Islet precursor cell (in vitro differentiated cells): ENCODE results near the gene HSD17B11.
"Not testable (repeated sequence)": the region's sequence is repeated elsewhere in the genome, so short reads cannot be mapped to it uniquely, and the experiment has no call there.

Experiments
- DNase-seq: peaks from one replicate; pipeline ENCODE4 v3.0.0-alpha.2; 2018

Gene HSD17B11

DNA sequence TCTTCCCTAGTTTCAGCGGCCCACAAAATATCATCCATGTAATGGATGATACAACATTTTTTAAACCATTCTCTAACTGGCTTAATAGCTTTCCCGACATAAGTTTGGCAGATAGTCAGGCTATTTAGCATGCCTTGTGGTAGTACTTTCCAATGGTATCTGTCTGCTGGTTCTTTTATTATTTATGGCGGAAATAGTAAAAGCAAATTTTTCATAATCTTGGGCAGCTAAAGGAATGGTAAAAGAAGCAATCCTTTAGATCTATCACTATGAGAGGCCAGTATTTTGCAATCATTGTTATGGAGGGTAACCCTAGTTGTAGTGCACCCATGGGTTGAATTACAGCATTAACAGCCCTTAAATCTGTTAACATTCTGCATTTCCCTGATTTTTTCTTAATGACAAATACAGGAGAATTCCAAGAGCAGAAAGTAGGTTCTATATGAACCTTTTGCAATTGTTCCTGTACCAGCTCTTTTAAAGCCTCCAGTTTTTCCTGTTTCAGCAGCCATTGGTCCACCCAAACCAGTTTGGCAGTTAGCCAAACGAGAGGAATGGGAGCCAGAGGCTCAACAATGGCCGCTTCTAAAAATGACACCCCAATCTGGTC is 14.3 kb upstream of the HSD17B11 start:
- no peak for DNase-seq

DNA sequence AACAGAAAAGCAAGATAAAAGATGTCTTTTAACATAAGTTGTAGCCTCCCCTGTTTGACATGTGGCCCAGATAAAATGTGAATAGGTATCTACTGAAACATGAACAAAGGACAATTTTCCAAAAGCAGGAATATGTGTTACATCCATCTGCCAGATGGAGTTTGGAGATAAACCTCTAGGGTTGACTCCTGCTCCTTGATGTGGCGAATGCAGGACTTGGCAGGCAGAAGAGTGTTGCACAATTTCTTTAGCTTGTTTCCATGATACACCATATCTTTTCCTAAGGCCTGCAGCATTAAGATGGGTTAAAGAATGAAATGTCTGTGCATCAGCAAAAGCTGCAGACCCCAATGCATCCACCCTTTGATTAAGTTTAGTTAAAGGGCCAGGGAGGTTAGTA is 12.7 kb upstream of the HSD17B11 start:
- DNase-seq, result not testable (repeated sequence)

DNA sequence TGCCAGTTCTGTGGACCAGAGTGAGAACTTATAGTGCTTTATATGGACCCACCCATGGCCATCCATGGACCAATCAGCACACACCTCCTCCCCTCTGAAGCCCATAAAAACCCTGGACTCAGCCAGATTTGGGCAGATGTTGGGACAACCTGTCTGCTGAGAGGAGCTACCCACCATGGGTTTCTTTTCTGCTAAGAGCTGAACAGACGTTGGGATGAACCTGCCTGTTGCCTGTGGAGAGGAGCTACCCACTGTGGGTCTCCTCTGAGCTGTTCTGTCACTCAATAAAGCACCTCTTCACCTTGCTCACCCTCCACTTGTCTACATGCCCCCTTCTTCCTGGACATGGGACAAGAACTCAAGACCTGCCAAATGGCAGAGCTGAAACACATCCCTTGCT is 9.0 kb upstream of the HSD17B11 start:
- no peak for DNase-seq

DNA sequence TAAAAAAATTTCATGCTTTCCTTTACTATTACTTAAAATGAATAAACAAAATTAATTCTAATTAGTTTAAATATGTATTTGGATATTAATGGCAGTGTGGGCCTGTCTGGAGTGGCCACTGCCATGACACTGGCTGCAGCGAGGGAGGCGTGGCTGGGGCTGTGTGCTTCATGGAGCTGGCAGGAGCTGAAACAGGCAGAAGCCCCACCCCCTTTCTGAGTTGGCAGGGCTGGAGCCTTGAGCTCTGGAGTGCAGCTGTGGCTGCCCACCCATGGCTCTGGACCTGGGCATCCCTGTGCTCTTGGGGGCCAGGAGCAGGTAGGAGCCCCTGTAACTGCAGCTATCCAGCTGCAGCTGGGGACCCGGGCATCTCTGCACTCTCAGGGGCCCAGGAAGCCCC is 8.2 kb upstream of the HSD17B11 start:
- DNase-seq, result peak; percentile 58

DNA sequence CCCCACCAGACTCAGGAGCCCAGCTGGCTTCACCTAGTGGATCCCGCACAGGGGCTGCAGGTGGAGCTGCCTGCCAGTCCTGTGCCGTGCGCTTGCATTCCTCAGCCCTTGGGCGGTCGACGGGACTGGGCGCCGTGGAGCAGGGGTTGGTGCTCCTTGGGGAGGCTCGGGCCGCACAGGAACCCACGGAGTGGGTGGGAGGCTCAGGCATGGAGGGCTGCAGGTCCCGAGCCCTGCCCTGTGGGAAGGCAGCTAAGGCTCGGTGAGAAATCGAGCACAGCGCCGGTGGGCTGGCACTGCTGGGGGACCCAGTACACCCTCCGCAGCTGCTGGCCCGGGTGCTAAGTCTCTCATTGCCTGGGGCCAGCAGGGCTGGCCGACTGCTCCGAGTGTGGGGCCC is 4.9 kb upstream of the HSD17B11 start:
- DNase-seq, result not testable (repeated sequence)

DNA sequence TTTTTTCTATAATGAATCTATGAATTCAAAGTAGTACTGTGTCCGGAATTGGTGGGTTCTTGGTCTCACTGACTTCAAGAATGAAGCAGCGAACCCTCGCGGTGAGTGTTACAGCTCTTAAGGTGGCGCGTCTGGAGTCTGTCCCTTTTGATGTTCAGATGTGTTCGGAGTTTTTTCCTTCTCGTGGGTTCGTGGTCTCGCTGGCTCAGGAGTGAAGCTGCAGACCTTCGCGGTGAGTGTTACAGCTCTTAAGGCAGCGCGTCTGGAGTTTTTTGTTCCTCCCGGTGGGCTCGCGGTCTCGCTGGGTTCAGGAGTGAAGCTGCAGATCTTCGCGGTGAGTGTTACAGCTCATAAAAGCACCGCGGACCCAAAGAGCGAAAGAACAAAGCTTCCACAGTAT is 4.1 kb upstream of the HSD17B11 start:
- not testable (repeated sequence) for DNase-seq

DNA sequence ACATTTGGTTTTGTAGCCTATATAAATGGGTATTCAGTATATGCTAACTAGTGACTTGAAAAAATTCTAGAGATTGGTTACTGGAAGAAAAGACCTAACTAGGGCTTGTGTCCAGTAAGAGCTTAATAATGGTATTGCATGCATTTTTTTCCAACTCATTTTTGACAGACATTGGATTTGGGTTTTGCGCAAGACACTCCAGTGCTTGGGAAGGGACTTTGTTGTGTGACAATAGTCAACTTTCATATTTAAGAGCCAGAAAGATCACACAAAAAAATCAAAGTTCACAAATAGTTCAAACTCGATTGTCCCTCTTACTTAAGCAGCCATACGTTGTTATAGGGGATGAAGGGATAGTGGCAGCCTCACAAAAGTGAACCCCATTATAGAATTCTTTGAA is 1.2 kb upstream of the HSD17B11 start:
- no peak for DNase-seq

DNA sequence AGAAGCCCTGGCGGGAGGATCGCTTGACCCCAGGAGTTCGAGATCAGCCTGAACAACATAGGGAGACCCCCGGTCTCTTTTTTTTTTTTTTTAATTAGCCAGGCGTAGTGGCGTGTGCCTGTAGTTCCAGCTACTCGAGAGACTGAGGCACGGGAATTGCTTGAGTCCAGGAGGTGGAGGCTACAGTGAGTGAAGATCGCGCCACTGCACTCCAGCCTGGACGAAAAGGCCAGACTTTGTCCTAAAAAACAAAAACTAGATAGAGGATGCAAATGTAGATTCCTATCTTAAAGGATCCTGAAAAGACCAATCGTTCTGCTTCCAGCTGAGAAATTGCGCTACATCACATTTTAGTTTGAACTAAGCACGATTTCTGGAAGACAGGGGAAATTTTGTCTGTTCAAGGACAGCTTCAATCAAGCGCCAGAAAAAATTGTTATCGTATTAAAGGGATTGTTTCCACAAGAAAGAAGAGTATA is 627 bp upstream of the HSD17B11 start:
- DNase-seq, result no peak

DNA sequence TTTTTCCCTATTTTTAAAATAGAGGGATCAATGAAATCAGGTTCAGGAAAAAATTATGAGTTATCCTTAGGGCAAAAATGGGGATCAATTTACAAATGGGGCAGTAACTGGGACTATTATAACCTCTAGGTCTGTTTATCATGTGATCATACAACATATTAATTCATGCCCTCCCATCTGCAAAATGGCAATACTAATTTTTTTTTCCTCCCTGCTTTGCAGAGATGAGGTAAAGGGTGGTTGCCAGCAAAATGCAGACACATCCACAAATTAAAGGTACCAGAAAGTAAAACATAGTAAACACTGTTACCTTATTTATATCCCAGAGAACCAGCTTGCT is 467 bp downstream of the HSD17B11 start:
- DNase-seq, result no peak

DNA sequence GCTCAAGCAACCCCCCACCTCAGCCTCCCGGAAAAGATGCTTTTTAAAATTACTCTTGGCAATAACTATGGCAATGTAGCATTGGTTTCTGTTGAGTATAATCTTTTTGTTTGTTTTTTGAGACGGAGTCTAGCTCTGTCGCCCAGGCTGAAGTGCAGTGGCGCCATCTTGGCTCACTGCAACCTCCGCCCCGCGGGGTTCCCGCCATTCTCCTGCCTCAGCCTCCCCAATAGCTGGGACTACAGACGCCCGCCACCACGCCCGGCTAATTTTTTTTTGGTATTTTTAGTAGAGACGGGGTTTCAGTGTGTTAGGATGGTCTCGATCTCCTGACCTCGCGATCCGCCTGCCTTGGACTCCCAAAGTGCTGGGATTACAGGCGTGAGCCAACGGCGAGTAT is 933 bp downstream of the HSD17B11 start:
- not testable (repeated sequence) for DNase-seq

DNA sequence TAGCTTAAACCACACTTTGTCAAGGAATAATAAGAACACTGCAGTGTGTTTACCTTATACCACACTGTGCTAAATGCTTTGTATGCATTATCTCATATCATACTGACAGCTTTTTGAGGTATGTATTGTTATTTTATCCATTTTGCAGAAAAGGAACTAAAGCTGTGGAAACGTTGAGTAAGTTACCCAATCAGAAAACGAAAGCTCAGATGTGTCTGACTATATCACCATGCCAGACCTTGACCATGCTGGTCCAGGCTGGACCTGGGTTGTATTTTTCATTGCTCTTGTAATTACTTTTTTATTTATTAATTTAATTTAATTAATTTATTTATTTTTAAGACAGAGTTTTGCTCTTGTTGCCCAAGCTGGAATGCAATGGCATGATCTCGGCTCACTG is 2.1 kb downstream of the HSD17B11 start:
- no peak for DNase-seq

DNA sequence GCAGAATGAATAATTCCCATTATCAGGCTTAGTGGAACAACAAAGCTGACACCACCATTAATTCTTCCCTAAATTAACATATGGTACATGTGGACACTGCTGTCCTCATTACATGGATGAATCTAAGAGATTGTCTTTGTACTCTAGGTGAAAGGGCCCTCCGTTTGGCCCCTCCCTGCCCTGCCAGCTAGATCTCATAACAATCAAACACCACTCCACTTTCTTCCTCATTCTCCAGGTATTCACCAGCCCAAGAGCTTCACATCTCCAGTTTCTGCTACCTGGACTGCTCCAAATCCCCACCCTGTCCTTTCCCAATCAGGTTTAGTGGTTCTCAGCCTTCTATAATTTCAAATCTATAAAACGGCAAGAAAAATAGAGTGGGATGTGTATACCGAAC is 3.8 kb downstream of the HSD17B11 start:
- no peak for DNase-seq

DNA sequence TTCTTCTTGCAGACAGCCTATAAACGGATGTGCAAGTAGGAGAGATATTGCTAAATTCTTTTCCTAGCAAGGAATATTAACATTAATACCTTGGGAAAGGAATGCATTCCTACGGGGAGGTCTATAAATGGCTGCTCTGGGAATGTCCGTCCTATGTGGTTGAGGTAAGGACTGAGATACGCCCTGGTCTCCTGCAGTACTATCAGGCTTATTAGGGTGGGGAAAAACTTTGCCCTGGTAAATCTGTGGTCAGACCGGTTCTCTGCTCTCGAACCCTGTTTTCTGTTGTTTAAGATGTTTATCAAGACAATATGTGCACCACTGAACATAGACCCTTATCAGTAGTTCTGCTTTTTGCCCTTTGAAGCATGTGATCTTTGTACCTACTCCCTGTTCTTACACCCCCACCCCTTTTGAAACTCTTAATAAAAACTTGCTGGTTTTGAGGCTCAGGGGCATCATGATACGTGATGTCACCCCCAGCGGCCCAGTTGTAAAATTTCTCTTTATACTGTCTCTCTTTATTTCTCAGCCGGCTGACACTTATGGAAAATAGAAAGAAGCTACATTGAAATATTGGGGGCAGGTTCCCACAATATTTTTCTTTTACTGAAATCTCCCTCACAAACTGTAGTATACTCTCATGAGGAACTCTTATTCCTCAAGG is 6.4 kb downstream of the HSD17B11 start:
- DNase-seq, result not testable (repeated sequence)

DNA sequence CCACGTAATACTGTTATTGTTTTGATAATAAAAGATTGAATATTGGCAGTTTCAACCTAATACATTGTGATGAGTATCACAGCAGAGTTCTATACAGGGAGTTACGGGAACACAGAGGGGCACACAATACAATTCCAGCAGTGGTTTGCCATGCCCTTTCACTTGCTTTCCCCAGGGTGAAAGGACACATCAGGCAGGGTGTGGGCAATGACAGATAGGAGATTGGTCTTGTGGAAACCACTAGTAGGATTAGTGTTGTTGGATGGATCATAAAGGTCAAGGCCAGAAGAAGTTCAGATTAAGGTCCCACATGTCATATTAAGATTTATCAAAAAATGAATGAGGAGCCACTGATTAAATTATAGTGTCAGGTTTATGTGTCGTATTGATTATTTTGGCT is 8.1 kb downstream of the HSD17B11 start:
- no peak for DNase-seq

DNA sequence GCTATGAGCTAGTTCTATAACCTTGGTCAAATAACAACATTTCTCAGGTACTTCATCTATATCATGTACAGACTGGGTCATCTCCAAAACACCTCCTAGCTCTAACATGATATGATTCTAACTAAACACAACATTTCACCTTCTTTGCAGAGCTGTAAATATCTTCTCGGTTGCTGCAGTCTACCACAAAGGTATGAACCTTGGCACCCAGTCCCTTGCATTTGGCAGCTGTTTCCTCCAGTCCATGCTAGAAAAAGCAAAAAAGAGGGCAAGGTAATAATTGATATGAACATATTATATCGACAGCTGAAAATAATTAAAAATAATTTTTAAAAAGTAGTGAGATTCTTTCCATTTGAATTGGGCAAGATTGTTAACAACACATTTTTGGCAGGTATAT is 8.9 kb downstream of the HSD17B11 start:
- no peak for DNase-seq

DNA sequence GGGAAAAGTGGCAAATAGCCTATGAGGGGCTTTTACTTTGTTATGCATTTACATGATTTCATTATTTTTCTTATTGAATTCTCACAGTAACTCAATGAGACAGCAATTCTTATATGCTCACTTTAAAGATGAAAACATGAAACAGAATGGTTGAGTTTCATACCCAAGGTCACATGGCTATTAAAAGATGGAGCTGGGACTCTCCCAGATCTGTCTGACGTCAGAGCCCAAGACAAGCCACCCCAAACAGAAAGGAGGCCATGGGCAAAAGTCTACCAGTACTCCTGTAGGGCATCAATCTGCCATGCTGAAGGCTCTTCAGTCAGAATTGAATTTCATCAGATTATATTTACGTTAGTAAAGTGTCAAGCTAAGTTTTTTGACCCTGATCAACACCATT is 13.2 kb downstream of the HSD17B11 start:
- no peak for DNase-seq

DNA sequence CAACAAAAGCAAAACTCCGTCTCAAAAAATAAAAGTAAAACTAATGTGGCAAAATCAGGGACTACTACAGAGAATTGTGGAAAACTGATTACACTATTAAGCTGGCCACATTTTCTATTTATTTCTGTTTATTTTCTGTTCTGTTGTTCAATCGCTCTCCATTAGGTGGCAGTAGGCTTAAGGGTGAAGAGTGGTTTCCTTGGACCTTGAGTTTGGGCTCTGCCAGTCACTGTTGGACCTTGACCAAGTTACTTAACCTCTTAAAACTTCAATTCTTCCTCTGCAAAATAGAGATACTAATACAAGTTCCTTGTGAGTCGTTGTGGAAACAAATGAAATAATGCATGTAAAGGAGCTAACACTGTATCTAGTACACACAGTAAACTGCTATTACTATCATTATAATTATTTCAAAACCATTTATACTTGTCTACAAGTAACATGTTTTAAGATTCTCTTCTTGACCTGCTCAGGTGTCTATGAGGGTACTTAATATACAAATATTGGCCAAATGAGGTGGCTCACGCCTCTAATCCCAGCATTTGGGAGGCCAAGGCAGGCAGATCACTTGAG is 15.2 kb downstream of the HSD17B11 start:
- no peak for DNase-seq

DNA sequence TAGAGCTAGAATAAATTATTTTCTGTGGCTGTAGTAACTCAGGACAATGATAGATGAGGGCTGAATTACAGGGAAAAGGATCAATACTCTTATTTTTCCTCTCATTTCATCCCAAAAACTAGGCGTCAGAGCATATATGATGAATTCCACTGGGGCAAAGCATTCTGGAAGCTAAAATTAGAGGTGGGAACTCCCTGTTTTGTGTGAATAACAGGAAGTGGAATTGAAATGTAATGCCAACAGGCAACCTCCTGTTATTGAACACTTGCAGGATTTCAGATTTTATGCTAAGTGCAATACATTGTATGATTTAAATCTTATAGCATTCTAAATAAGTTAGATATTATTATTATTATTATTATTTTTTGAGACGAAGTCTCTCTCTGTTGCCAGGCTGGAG is 20.9 kb downstream of the HSD17B11 start:
- no peak for DNase-seq

DNA sequence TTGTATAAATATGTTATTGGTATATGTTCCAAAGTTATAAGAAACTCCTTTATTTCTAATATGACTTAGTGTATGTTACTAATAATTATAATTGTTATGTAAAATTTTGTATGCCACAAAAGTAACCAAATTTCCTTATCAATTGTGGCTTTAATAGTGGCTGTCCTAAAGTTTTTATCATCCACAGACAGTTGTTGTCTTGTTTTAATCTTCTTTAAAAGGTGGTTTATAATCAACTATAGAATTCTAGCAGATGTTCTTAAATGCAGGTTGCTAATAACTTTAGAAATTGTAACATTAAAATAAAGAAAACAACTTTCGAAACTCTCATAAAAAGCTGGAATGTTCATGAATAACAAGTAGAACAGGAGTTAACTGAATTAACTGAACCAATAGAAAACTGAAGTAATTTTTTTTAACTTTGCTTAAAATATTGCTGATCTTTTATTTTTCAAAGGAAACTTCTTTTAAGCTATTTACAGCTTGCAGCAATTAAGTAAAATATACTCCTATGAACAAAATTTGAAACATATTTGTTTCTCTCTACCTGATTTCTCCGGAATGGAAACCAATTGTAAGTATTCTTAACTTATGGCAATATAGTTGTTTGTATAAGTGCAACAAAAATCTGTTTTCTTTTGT is 24.3 kb downstream of the HSD17B11 start:
- no peak for DNase-seq

DNA sequence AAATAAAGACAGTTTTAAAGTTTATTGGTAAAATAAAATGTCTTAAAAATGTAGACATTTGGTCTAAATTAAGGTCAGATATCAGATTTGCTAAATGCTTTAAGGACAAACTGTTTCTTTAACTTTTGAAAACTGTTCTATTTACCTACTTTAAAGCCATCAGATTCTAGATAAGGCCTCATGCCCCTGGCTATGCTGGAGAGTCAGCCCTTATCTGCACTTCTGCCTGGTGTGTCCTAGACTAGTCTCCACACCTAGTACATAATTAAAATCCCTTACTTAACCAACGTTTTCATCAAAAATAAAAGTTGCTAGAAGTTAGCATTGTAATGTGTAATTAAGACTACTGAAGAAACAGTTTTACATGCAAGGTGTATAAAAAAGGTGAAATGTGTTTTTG is 25.6 kb downstream of the HSD17B11 start:
- DNase-seq, result no peak

DNA sequence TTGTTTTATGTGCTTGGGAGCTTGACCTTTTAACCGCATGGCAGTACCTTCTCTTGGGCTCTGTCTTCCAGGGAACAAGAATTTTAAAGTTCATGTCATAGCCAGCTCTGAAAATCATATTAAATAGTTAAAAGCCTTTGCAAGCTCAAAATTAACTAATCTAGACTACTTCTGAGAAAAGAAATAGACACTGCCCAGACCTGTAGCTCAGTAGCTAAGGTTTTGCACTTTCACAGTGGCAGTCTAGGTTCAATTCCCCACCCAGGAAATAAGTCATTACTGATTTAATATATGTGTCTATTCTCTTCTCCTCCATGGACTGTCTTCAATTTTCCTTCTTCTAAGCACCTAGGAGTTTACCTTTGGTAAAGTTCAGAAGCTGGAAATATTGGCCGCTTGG is 27.4 kb downstream of the HSD17B11 start:
- no peak for DNase-seq

DNA sequence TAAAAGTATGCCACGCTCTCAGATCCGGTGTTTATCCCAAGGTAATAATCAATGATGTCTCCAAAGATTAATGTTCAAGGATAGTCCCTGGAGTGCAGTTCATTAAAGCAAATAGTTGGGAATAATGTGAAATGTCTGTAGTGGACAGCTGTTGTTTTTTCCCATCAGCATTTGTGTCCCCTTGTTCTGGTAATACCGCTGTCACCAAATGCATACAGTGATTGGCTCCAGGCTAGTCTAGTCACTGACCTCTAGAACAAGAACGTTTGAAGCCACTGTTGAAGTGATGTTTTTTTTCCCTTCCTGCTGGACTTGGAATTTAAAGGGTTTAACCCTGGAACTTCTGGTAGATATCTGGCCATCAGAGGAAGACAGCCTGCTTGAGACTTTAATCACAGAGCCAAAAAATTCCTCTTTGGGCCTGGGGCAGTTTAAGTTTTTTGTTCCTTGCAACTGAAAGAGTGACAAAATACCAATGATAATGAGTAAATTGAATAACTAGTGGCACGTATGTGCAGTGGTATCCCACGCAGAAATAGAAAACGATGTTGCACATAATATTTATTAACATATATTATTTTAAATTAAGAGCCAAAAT is 30.6 kb downstream of the HSD17B11 start:
- peak; percentile 78 for DNase-seq

DNA sequence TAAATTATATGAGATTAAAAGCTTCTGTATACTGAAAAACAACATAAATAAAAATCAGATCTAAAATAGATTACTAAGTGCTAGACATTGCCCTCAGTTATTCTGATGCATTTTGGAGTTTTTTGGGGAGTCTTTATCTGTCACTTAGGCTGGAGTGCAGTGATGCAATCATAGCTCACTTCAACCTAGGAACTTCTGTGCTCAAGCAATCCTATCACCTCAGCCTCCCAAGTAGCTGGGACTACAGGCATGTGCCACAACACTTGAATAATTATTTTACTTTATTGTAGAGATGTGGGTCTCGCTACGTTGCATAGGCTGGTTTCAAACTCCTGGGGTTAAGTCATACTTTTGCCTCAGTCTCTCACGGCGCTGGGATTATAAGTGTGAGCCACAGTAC is 31.7 kb downstream of the HSD17B11 start:
- DNase-seq, result no peak
